Rectal smooth muscle tissue (tissue), 1 donor: ENCODE results near the gene ZNF462.

Experiments used
- H3K27ac ChIP-seq: one replicate; pipeline ENCODE4 v1.7.0; 2013; ENCODE audit warnings: low read depth, low read length, inconsistent platforms
- H3K27me3 ChIP-seq: one replicate; pipeline ENCODE4 v1.7.0; 2013; ENCODE audit warnings: low read length; ENCODE audit not compliant: control insufficient read depth, insufficient read depth
- H3K36me3 ChIP-seq: one replicate; pipeline ENCODE4 v1.7.0; 2013; ENCODE audit warnings: low read length; ENCODE audit not compliant: control insufficient read depth, insufficient read depth
- H3K4me1 ChIP-seq: one replicate; pipeline ENCODE4 v1.7.0; 2013; ENCODE audit warnings: low read length; ENCODE audit not compliant: control insufficient read depth, insufficient read depth
- H3K4me3 ChIP-seq: one replicate; pipeline ENCODE4 v1.7.0; 2013; ENCODE audit warnings: low read length
- H3K9ac ChIP-seq: one replicate; pipeline ENCODE4 v1.7.0; 2013; ENCODE audit warnings: low read length

The ZNF462 gene

GRCh38 chr9:107049046-107049802 lies 186.3 kb downstream of the ZNF462 start:
- H3K4me1 ChIP-seq, result no peaks in the 10 kb centered on the region
- no peak overlapping the region for H3K4me3 ChIP-seq
- no peak overlapping the region for H3K9ac ChIP-seq
- no peak overlapping the region for H3K27ac ChIP-seq
- no peaks in the 10 kb centered on the region for H3K36me3 ChIP-seq
- no peaks in the 10 kb centered on the region for H3K27me3 ChIP-seq

GRCh38 chr9:107049803-107050184 lies 186.8 kb downstream of the ZNF462 start:
- H3K9ac ChIP-seq, result no peak overlapping the region
- no peak overlapping the region for H3K4me3 ChIP-seq
- H3K27ac ChIP-seq, result no peak overlapping the region
- H3K36me3 ChIP-seq, result no peaks in the 10 kb centered on the region
- no peaks in the 10 kb centered on the region for H3K4me1 ChIP-seq
- H3K27me3 ChIP-seq, result no peaks in the 10 kb centered on the region

- Histone ChIP-seq H3K27me3 (no peaks in the 10 kb centered on the region), H3K27ac (no peak overlapping the region), H3K9ac (no peak overlapping the region), H3K4me3 (no peak overlapping the region), H3K4me1 (no peaks in the 10 kb centered on the region), H3K36me3 (no peaks in the 10 kb centered on the region)
These were observed 188.4 kb downstream of the ZNF462 start for GRCh38 chr9:107051392-107051791.

GRCh38 chr9:107054146-107054545 lies 191.2 kb downstream of the ZNF462 start:
- no peaks in the 10 kb centered on the region for H3K36me3 ChIP-seq
- no peak overlapping the region for H3K27ac ChIP-seq
- no peak overlapping the region for H3K9ac ChIP-seq
- H3K4me1 ChIP-seq, result no peaks in the 10 kb centered on the region
- no peak overlapping the region for H3K4me3 ChIP-seq
- H3K27me3 ChIP-seq, result no peaks in the 10 kb centered on the region

GRCh38 chr9:107059220-107059619 lies 196.3 kb downstream of the ZNF462 start:
- Histone ChIP-seq H3K4me1 (no peaks in the 10 kb centered on the region), H3K4me3 (no peak overlapping the region), H3K27me3 (no peaks in the 10 kb centered on the region), H3K27ac (no peak overlapping the region), H3K36me3 (no peaks in the 10 kb centered on the region), H3K9ac (no peak overlapping the region)

GRCh38 chr9:107060062-107060461 lies 197.1 kb downstream of the ZNF462 start:
- Histone ChIP-seq H3K36me3 (no peaks in the 10 kb centered on the region), H3K27ac (no peak overlapping the region), H3K4me3 (no peak overlapping the region), H3K4me1 (no peaks in the 10 kb centered on the region), H3K9ac (no peak overlapping the region), H3K27me3 (no peaks in the 10 kb centered on the region)
